GM20000 (cell line): ENCODE results near the gene AUH.
"Not testable (repeated sequence)": the region's sequence is repeated elsewhere in the genome, so short reads cannot be mapped to it uniquely, and the experiment has no call there.

Experiments used
- DNase-seq: peaks from one replicate; pipeline ENCODE4 v3.0.0; 2012; ENCODE audit warnings: low spot score
- CTCF ChIP-seq: IDR thresholded peaks from 2 replicates; pipeline ENCODE4 v1.5.1; 2012; ENCODE audit warnings: mild to moderate bottlenecking, control low read depth; ENCODE audit errors: extremely low read depth, missing control alignments

AUH gene

DNA sequence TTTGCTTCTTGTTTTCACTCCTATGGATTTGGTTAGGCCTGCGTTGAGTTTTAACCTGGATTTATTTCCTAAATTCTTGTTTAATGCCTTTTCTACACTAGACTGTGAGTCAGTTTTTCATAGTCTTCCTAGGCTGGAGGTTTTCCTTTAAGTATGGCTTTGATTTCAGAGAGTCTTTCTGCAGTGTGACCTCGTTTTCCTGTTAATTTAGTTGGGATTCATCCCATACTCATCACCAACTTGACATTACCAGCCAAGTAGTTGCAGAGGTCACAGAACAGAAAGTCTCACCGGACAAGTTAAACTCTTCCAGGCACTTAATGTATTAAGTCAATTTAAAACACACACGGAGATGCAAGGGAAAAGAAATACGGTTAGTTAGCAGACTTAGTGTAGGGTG, 29.7 kb upstream of the AUH start:
- no peak for TF ChIP-seq CTCF

DNA sequence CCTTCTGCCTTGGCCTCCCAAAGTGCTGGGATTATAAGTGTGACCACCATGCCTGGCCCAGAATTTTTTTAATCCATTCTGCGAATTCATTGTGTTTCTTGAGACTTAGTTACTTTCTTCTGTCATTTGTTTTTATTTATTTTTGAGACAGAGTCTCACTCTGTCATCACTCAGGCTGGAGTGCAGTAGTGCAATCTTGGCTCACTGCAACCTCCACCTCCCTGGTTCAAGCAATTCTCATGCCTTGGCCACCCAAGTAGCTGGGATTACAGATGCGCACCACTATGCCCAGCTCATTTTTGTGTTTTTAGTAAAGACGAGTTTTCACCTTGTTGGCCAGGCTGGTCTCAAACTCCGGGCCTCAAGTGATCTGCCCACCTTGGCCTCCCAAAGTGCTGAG, 28.0 kb upstream of the AUH start:
- DNase-seq, result not testable (repeated sequence)

More for the DNA sequence above, 29.7 kb upstream of the AUH start:
- DNase-seq, result no peak

DNA sequence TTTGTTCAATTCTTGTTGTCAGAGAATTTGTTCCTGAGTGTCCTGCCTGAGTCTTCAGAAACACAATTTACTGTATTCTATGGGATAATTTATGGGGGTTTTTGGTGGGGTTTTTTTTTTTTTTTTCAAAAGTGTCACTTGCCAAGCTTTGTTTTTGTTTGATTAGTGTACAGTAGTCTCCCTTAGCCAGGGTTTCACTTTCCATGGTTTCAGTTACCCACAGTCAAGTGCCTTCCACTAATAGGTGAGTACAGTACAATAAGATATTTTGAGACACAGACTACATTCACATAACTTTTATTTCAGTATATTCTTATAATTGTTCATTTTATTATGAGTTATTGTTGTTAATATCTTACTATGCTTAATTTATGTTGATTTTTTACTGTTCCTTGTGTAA, 25.0 kb upstream of the AUH start:
- no peak for TF ChIP-seq CTCF
- DNase-seq, result no peak

GRCh38 chr9:91384954-91385353, 23.2 kb upstream of the AUH start:
- TF ChIP-seq CTCF, result no peak
- DNase-seq, result no peak

GRCh38 chr9:91383577-91383976, 21.9 kb upstream of the AUH start:
- DNase-seq, result no peak
- no peak for TF ChIP-seq CTCF

GRCh38 chr9:91382298-91382697, 20.6 kb upstream of the AUH start:
- DNase-seq, result no peak
- TF ChIP-seq CTCF, result no peak

- no peak for TF ChIP-seq CTCF
- DNase-seq, result no peak
Measured at GRCh38 chr9:91379426-91379825, 17.7 kb upstream of the AUH start.

DNA sequence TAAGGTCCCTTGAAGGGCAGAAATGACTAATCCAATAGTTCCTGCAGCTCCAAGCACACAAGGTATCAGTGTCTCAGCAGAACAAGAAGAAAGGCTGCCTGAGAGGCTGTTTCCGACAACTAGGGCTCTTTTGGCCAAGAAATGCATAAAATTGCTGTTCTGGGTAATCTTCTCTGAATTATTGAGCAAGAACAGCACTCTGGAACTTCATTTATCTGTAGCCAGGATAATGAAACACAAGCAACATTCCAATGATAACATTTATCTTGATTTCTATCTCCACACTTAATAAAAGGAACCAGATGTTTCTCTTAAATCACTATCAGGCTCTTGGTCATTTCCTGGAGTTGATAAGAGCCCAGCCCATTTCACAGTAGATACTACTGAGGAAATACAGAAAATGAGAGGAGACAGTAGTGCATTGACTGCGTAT, 17.0 kb upstream of the AUH start:
- no peak for DNase-seq
- TF ChIP-seq CTCF, result no peak

GRCh38 chr9:91378054-91378453, 16.3 kb upstream of the AUH start:
- DNase-seq, result not testable (repeated sequence)
